ENCODE results near the gene PLP1.
"Not testable (repeated sequence)": the region's sequence is repeated elsewhere in the genome, so short reads cannot be mapped to it uniquely, and the experiment has no call there.

The PLP1 gene

GRCh38 chrX:103781706-103782105, 5.1 kb downstream of the PLP1 start:
- no peak for DNase-seq

- no peak for DNase-seq
These were observed 6.0 kb downstream of the PLP1 start for GRCh38 chrX:103782640-103783039.

- no peak for DNase-seq
These were observed 6.6 kb downstream of the PLP1 start for GRCh38 chrX:103783196-103783595.

GRCh38 chrX:103783971-103784370, 7.3 kb downstream of the PLP1 start:
- DNase-seq: no peak

GRCh38 chrX:103789004-103789403, 12.4 kb downstream of the PLP1 start:
- no peak for DNase-seq

GRCh38 chrX:103791228-103791627, 14.6 kb downstream of the PLP1 start:
- no peak for DNase-seq

- DNase-seq: no peak
These were observed 15.3 kb downstream of the PLP1 start for GRCh38 chrX:103791826-103792485.

- no peak for DNase-seq
These were observed 16.4 kb downstream of the PLP1 start for GRCh38 chrX:103792916-103793544.

- DNase-seq: no peak
These were observed 16.9 kb downstream of the PLP1 start for GRCh38 chrX:103793545-103793940.

- DNase-seq: no peak
These were observed 17.5 kb downstream of the PLP1 start for GRCh38 chrX:103794119-103794518.

- no peak for DNase-seq
These were observed 21.1 kb downstream of the PLP1 start for GRCh38 chrX:103797691-103798090.

- DNase-seq: no peak
These were observed 23.7 kb downstream of the PLP1 start for GRCh38 chrX:103800318-103800717.

GRCh38 chrX:103805860-103806259, 29.2 kb downstream of the PLP1 start:
- no peak for DNase-seq

GRCh38 chrX:103806862-103807474, 30.3 kb downstream of the PLP1 start:
- DNase-seq: no peak

GRCh38 chrX:103811858-103812257, 35.2 kb downstream of the PLP1 start:
- no peak for DNase-seq

GRCh38 chrX:103817101-103817500, 40.5 kb downstream of the PLP1 start:
- not testable (repeated sequence) for DNase-seq

GRCh38 chrX:103817502-103817901, 40.9 kb downstream of the PLP1 start:
- no peak for DNase-seq

- no peak for DNase-seq
These were observed 42.4 kb downstream of the PLP1 start for GRCh38 chrX:103818842-103819619.

- not testable (repeated sequence) for DNase-seq
These were observed 44.2 kb downstream of the PLP1 start for GRCh38 chrX:103820802-103821201.

GRCh38 chrX:103823591-103823990, 47.0 kb downstream of the PLP1 start:
- DNase-seq: no peak

GRCh38 chrX:103825881-103826280, 49.2 kb downstream of the PLP1 start:
- DNase-seq: no peak

- no peak for DNase-seq
These were observed 51.9 kb downstream of the PLP1 start for GRCh38 chrX:103828529-103828928.

GRCh38 chrX:103830848-103831247, 54.2 kb downstream of the PLP1 start:
- no peak for DNase-seq

Measured in right forelimb (tissue), 1 donor.